ENCODE measurements around the gene LRRC7. TPM values are rescaled to one million over a fixed set of nuclear protein-coding genes. Genes with fewer than 3 reads are reported as not detected.

The LRRC7 gene
- total RNA-seq, 1 donor from 2014 or later: not detected

DNA sequence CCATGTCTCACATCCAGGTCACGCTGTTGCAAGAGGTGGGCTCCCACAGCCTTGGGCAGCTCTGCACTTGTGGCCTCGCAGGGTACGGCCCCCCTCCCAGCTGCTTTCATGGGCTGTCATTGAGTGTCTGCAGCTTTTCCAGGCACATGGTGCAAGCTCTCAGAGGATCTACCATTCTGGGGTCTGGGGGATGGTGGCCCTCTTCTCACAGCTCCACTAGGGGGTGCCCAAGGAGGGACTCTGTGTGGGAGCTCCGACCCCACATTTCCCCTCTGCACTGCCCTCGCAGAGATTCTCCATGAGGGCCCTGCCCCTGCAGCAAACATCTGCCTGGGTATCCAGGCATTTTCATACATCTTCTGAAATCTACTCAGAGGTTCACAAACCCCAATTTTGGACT lies 219.4 kb downstream of the LRRC7 start:
- TF ChIP-seq, protein P1, sequence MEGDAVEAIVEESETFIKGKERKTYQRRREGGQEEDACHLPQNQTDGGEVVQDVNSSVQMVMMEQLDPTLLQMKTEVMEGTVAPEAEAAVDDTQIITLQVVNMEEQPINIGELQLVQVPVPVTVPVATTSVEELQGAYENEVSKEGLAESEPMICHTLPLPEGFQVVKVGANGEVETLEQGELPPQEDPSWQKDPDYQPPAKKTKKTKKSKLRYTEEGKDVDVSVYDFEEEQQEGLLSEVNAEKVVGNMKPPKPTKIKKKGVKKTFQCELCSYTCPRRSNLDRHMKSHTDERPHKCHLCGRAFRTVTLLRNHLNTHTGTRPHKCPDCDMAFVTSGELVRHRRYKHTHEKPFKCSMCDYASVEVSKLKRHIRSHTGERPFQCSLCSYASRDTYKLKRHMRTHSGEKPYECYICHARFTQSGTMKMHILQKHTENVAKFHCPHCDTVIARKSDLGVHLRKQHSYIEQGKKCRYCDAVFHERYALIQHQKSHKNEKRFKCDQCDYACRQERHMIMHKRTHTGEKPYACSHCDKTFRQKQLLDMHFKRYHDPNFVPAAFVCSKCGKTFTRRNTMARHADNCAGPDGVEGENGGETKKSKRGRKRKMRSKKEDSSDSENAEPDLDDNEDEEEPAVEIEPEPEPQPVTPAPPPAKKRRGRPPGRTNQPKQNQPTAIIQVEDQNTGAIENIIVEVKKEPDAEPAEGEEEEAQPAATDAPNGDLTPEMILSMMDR (IDR thresholded peaks at IDR 0.05): no peak
- no peaks in the 10 kb centered on the region for H3K4me1 Mint-ChIP-seq
- ChIA-PET CTCF (no interaction called here), POLR2A (no interaction called here)
- DNase-seq (no peak), ATAC-seq (ENCODE audit: low read depth) (no peak)
- no peaks in the 10 kb centered on the region for H3K27me3 Mint-ChIP-seq
- H3K27ac Mint-ChIP-seq: no peak overlapping the region
- no peak overlapping the region for H3K4me3 Mint-ChIP-seq
- no peaks in the 10 kb centered on the region for H3K36me3 Mint-ChIP-seq (ENCODE audit: low read depth)
- intact Hi-C loops (cut with micrococcal nuclease): no loop called here
- no peaks in the 10 kb centered on the region for H3K9me3 Mint-ChIP-seq

DNA sequence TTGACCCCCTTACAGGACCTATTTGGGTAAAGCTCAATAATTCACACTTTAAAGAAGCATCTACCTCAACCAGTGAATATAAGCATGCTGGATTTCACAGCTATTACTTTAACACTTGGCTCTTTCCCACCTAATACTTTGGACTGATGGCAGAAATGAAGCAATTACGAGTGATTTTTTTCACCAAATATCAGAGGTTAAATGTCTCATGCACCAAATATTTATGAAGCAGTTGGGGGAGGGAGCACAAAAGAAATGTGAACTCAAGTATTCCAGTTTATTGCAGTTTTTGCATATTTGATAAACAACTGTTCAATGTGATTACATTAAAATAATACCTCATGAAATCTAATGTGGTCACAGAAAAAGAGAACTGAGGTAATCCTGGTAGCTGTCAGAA lies 223.6 kb downstream of the LRRC7 start:
- no peaks in the 10 kb centered on the region for H3K4me1 Mint-ChIP-seq
- intact Hi-C loops (cut with micrococcal nuclease): no loop called here
- POLR2A ChIA-PET: no interaction called here
- H3K27me3 Mint-ChIP-seq: no peaks in the 10 kb centered on the region
- H3K36me3 Mint-ChIP-seq (ENCODE audit: low read depth): no peaks in the 10 kb centered on the region
- DNase-seq (no peak), ATAC-seq (ENCODE audit: low read depth) (no peak)
- H3K4me3 Mint-ChIP-seq: no peak overlapping the region
- CTCF ChIA-PET: no interaction called here
- no peaks in the 10 kb centered on the region for H3K9me3 Mint-ChIP-seq
- H3K27ac Mint-ChIP-seq: no peak overlapping the region
- TF ChIP-seq, protein P1 (IDR thresholded peaks at IDR 0.05): no peak

DNA sequence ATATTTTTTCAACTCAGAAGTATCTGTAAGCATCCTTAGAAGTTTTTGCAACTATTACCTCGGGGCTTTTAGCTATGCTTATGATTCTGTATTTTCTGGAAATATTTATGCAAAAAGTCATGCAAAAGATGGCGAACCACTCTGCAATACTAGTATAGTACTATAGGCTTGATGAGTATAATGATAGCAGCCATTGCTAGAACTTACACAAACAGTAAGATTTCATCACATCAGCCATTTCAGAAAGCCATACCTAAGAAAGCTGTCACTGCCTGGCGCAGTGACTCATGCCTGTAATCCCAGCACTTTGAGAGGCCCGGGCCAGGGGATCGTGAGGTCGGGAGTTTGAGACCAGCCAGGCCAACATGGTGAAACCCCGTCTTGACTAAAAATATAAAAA lies 227.1 kb downstream of the LRRC7 start:
- DNase-seq (no peak), ATAC-seq (ENCODE audit: low read depth) (no peak)
- peaks cover 4% of the 10 kb centered on the region for H3K9me3 Mint-ChIP-seq
- intact Hi-C loops (cut with micrococcal nuclease): no loop called here
- H3K4me1 Mint-ChIP-seq: no peaks in the 10 kb centered on the region
- H3K36me3 Mint-ChIP-seq (ENCODE audit: low read depth): no peaks in the 10 kb centered on the region
- no peak overlapping the region for H3K27ac Mint-ChIP-seq
- H3K4me3 Mint-ChIP-seq: no peak overlapping the region
- CTCF ChIA-PET: no interaction called here
- TF ChIP-seq, protein P1 (IDR thresholded peaks at IDR 0.05): no peak
- POLR2A ChIA-PET: no interaction called here
- no peaks in the 10 kb centered on the region for H3K27me3 Mint-ChIP-seq

DNA sequence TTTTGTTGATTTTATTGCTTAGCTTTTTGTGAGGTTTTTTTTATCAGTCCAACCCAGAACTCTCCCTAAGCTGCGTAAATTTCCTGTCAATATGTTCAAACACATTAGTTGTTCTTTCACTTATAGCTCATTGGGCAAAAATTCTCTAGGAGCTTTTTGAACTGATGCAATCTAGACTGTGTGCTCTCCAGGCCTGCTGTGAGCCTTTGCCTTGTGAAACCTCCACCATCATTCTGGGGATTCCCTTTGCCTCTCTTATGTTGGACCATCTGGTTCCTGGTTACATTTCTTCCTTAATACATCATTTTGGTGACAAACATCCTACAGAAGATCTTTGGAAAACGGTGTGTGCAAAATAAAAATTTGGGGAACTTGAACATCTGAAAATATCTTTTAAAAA lies 247.2 kb downstream of the LRRC7 start:
- intact Hi-C loops (cut with micrococcal nuclease): no loop called here
- CTCF ChIA-PET: no interaction called here
- H3K4me1 Mint-ChIP-seq: no peaks in the 10 kb centered on the region
- no peaks in the 10 kb centered on the region for H3K27me3 Mint-ChIP-seq
- H3K36me3 Mint-ChIP-seq (ENCODE audit: low read depth): no peaks in the 10 kb centered on the region
- H3K4me3 Mint-ChIP-seq: no peak overlapping the region
- no peak overlapping the region for H3K27ac Mint-ChIP-seq
- DNase-seq (no peak), ATAC-seq (ENCODE audit: low read depth) (no peak)
- TF ChIP-seq, protein P1 (IDR thresholded peaks at IDR 0.05): no peak
- POLR2A ChIA-PET: no interaction called here
- H3K9me3 Mint-ChIP-seq: no peaks in the 10 kb centered on the region

DNA sequence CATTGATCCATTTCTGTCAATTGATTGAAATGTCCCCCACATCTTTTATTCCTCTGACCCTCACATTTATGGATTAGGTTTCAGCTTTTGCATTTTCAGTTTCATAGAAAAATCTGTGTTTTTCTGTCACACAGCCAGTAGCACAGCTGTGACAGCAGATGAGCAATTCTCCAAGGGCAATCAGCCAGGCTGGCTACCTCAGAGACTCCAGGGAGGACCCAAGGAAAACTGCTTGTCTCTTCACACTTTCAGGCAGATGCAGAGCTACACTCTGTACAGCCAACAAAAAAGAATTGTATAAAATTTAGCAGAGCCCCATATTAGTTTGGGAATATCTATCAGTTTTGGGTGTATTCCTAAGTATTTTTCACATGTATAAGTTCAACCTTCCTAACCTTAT lies 257.2 kb downstream of the LRRC7 start:
- CTCF ChIA-PET: no interaction called here
- no peak for DNase-seq
- Mint-ChIP-seq H3K4me3 (no peak overlapping the region), H3K36me3 (ENCODE audit: low read depth) (no peaks in the 10 kb centered on the region), H3K27me3 (no peaks in the 10 kb centered on the region), H3K9me3 (peaks cover 2% of the 10 kb centered on the region), H3K27ac (no peak overlapping the region), H3K4me1 (no peaks in the 10 kb centered on the region)
- ATAC-seq (ENCODE audit: low read depth): no peak
- POLR2A ChIA-PET: no interaction called here
- intact Hi-C loops (cut with micrococcal nuclease): no loop called here
- TF ChIP-seq, protein P1 (IDR thresholded peaks at IDR 0.05): no peak
